Psoas muscle (tissue), 8 donors: ENCODE data around the gene AJUBA. TPM values are rescaled to one million over a fixed set of nuclear protein-coding genes. Genes with fewer than 3 reads are reported as not detected.

Source experiments
- ATAC-seq, 4 donors: fragments of 200-7000 bp; cut with Tn5 transposase; one replicate each; pipeline ENCODE4 v1.9.1; 2020; ENCODE audit warnings: moderate library complexity in 3 of 4, mild to moderate bottlenecking in 2 of 4
- DNase-seq, 2 donors: peaks; one replicate each; pipeline ENCODE4 v3.0.0-alpha.2; 2020
- H3K27ac ChIP-seq: fragments of 200-600 bp; one replicate; pipeline ENCODE4 v1.8.0; 2022
- H3K27me3 ChIP-seq, 3 donors: fragments of 200-600 bp in 1 of 3; one replicate each; pipeline versions ENCODE4 v1.6.1 to v1.8.0; 2013 to 2022; ENCODE audit warnings: low read length in 2 of 3, mild to moderate bottlenecking in 2 of 3, moderate library complexity in 1 of 3; ENCODE audit not compliant: insufficient read depth in 3 of 3
- H3K36me3 ChIP-seq, 2 donors: fragments of 200-600 bp in 1 of 2; one replicate each; pipeline versions ENCODE4 v1.6.1 to v1.8.0; 2013 to 2022; ENCODE audit warnings: low read depth in 1 of 2, mild to moderate bottlenecking in 1 of 2, moderate library complexity in 1 of 2; ENCODE audit not compliant: insufficient read depth in 1 of 2
- H3K4me1 ChIP-seq: fragments of 200-600 bp; one replicate; pipeline ENCODE4 v1.8.0; 2022
- H3K4me3 ChIP-seq: fragments of 200-600 bp; one replicate; pipeline ENCODE4 v1.8.0; 2022; ENCODE audit warnings: mild to moderate bottlenecking
- H3K9me3 ChIP-seq: fragments of 200-600 bp; one replicate; pipeline ENCODE4 v1.8.0; 2022
- CTCF ChIP-seq: fragments of 200-600 bp; IDR thresholded peaks from one replicate; pipeline ENCODE4 v1.8.0; 2022; ENCODE audit warnings: antibody characterized with exemption
- WGBS, 3 donors: extraction: QIAGEN DNeasy Blood & Tissue Kit; methylation state at CpG; one replicate each; pipeline versions ENCODE4 v1.1.6 to v1.1.7; 2013; 5-methylcytosine and 5-hydroxymethylcytosine counted together
- intact Hi-C, 2 donors: fragments of 100-400 bp; cut with DNase I; formaldehyde crosslinking; loops; one replicate each; pipeline versions ENCODE4 v1.11.0 to v1.14.2; 2022
- polyA plus RNA-seq, 3 donors: library from polyadenylated mRNA; stranded (reverse); fragments of 200-250 nt; gene quantifications; one replicate each; pipeline ENCODE4 v1.2.3, GENCODE V29; 2013
- total RNA-seq, 4 donors: library from RNA; stranded (reverse); fragmentation: NEBNext Ultra II Directional in 2 of 4; extraction: Animal tissue kit (Norgen Biotek cat#: 25700) in 2 of 4; gene quantifications; one replicate each; pipeline versions ENCODE4 v1.2.1 to v1.2.4, GENCODE V29; 2021 to 2023
- donor health status: healthy with polysubstance abuse.
- donor health status: DM: no; HTN: no; CAD: no; lungs with moderate emphysema.
- donor health status: Bipolar disorder and iron deficiency.
- donor health status: healthy.
- donor health status: DM: yes; HTN: yes; CAD: no.
- donor health status: DM: no; HTN: no; CAD: no.
- donor health status: DM: no; HTN: no; CAD: no.
- donor health status: DM: yes; HTN: yes; CAD: no.

The AJUBA gene
- total and polyA plus RNA-seq, 7 donors: 0.65 to 1.5 (median 0.95) TPM

- Histone ChIP-seq H3K4me1 (no peaks in the 10 kb centered on the region), H3K9me3 (no peaks in the 10 kb centered on the region), H3K27me3 (no peaks in the 10 kb centered on the region), H3K27ac (no peak overlapping the region), H3K36me3 (peaks cover 7 to 33% of the 10 kb centered on the region in 2 donors), H3K4me3 (no peak overlapping the region)
- intact Hi-C loops: no loop called here
- TF ChIP-seq CTCF: no peak
- 49 to 66% (median 58%) methylated on average over 9 of the region's 9 CpGs for WGBS, 3 donors
- no peak for ATAC-seq
- no peak for DNase-seq
These were observed 39.1 kb upstream of the AJUBA start for GRCh38 chr14:23021434-23021833.

GRCh38 chr14:23020143-23021128 is 38.1 kb upstream of the AJUBA start:
- Histone ChIP-seq H3K4me1 (no peaks in the 10 kb centered on the region), H3K36me3 (peaks cover 7 to 23% of the 10 kb centered on the region in 2 donors), H3K27ac (no peak overlapping the region), H3K4me3 (no peak overlapping the region), H3K27me3 (no peaks in the 10 kb centered on the region), H3K9me3 (no peaks in the 10 kb centered on the region)
- ATAC-seq: no peak
- intact Hi-C loops: no loop called here
- no peak for DNase-seq
- WGBS, 3 donors: 91 to 94% (median 92%) methylated on average over 7 of the region's 7 CpGs
- no peak for TF ChIP-seq CTCF

GRCh38 chr14:23018107-23018506 is 35.8 kb upstream of the AJUBA start:
- Histone ChIP-seq H3K27me3 (no peaks in the 10 kb centered on the region), H3K36me3 (peaks cover 0 to under 1% of the 10 kb centered on the region in 2 donors), H3K9me3 (no peaks in the 10 kb centered on the region), H3K4me3 (no peak overlapping the region), H3K4me1 (no peaks in the 10 kb centered on the region), H3K27ac (no peak overlapping the region)
- intact Hi-C loops: no loop called here
- no peak for TF ChIP-seq CTCF
- no peak for DNase-seq
- no peak for ATAC-seq

GRCh38 chr14:23017091-23017490 is 34.7 kb upstream of the AJUBA start:
- H3K4me3 ChIP-seq: no peak overlapping the region
- no peak for TF ChIP-seq CTCF
- WGBS, 3 donors: 80 to 90% (median 87%) methylated on average over 5 of the region's 5 CpGs

More at GRCh38 chr14:23017091-23017490, 34.7 kb upstream of the AJUBA start:
- Histone ChIP-seq H3K27me3 (no peaks in the 10 kb centered on the region), H3K9me3 (no peaks in the 10 kb centered on the region), H3K36me3 (no peaks in the 10 kb centered on the region), H3K4me1 (no peaks in the 10 kb centered on the region), H3K27ac (no peak overlapping the region)
- intact Hi-C loops: no loop called here
- DNase-seq: no peak
- ATAC-seq: no peak
